Measurements from ENCODE around the gene CBLN3. TPM values are rescaled to one million over a fixed set of nuclear protein-coding genes. Genes with fewer than 3 reads are reported as not detected.
"Not testable (repeated sequence)": the region's sequence is repeated elsewhere in the genome, so short reads cannot be mapped to it uniquely, and the experiment has no call there.

Gene CBLN3
- polyA plus RNA-seq, 1 donor: 2.4 TPM

GRCh38 chr14:24403294-24403998 lies 26.0 kb downstream of the CBLN3 start:
- DNase-seq (ENCODE audit: low read depth): peak; percentile 39

GRCh38 chr14:24401810-24402702 lies 27.4 kb downstream of the CBLN3 start:
- no peak for DNase-seq (ENCODE audit: low read depth)

- no peak for DNase-seq (ENCODE audit: low read depth)
Measured at GRCh38 chr14:24399999-24400718, 29.3 kb downstream of the CBLN3 start.

- DNase-seq (ENCODE audit: low read depth): no peak
Measured at GRCh38 chr14:24399447-24399822, 30.0 kb downstream of the CBLN3 start.

- peak; percentile 38 for DNase-seq (ENCODE audit: low read depth)
Measured at GRCh38 chr14:24398653-24399446, 30.6 kb downstream of the CBLN3 start, which contains the start of gene NYNRIN. NYNRIN (plus strand) TSS chr14:24399003; CDS start chr14:24399247, 244 bp downstream.

GRCh38 chr14:24398293-24398652 lies 31.2 kb downstream of the CBLN3 start:
- DNase-seq (ENCODE audit: low read depth): peak; percentile 32

DNA sequence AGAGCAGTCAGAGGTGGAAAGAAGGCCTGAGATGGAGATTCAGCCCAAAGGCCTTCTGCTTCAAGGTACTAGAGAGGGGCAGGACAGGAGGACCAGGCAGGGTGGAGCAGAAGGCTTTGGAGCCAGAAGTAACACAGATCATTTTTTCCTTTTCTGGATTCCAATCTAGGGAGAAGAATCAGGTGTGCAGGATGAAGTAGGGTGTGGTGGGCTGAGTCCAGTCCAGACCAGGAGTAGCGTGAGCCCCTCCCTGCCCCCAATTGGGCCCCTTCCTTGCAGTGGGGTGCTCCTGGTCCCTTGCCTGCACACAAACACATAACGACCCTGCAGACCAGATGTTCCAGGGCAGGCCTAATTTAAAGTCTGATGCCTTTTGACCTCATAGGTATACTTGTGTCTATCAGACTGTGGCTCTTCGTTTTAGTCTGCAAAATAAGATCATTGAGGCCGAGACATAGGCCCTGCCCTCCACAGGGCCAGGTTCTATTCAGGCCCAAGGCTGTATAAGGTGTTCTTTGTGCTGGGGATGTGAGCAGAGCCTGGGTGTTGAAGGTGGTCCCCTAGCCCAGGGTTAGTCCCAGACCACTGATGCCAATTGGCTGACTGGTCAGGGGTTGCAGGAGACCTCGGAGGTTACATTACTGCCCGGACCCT lies 31.7 kb downstream of the CBLN3 start:
- DNase-seq (ENCODE audit: low read depth): no peak

DNA sequence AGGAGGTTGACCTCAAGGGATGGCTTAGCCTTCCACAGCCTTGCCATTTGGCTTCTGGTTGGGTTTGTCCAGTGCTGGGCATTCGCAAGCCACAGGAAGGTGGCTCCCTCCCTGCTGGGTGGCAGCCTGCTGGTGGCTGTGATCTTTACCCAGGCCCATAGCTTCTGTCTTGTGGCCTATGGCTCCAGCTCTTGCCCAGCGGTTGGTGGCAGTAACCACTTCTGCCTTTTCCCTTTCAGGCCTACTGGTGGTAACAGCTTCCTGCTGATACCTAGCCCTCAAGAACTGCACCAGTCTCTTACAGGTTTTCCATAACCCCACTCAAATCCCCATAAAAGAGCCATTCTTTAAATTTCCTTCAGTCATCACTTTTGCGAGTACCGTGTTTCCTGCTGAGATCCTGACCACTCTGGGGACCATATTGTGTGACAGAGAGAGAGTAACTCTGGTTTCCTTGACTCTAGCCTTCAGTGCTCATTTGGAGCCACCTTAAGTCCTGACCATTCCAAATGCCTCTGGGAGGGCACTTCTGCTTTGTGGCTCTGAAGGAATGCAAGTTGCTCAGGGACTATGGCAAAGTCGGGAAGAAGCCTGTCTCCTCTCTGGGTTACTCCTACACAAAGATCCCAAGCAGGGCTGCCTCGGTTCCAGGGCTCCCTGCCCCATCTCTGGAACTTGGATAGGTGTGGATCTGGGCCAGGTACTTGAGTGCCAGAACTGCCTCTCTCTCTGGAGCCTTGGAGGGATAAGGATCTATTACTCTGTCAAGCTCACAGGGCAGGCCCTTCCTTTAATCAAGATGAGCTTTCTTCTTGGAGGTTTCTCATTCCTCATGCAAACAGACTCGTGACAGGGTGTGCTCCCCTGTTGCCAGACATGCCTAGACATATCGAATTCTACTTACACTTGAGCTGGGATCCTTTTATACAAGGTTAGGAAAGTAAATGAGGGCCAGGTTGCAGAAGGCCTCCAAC lies 33.6 kb downstream of the CBLN3 start:
- DNase-seq (ENCODE audit: low read depth): no peak

GRCh38 chr14:24394275-24394674 lies 35.2 kb downstream of the CBLN3 start:
- DNase-seq (ENCODE audit: low read depth): no peak

DNA sequence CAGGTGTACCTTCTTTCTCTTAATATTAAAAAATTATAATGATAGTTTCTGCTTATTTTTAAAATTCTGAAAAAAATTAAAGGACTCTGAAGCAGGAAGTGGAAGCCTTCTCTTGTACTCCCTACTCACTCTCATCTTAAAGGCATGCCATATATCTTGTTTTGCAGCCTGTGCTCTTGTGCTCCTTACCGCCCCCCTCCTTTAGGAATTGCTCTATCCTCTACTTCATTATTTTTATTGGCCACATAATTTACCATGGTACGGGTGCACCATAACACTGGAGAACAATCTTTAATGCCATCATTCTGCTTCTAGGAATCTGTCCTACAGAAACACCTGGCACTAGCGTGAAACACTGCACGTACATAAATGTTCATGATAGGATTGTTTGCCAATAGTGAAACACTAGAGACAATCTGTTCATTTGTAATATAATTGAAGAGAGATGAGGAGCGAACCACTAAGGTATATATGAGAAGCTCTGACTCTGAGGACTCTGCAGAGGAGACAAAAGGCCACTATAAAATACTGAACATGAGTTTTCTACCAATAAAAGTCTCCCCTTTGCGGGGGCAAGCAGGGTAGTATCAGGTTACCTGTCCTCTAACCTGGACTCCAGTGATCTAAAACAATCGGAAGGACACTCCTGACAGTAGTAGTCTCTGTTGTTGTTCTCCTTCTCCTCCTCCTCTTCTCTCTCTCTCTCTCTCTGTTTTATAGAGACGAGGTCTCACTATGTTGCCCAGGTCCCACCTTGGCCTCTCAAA lies 37.0 kb downstream of the CBLN3 start:
- DNase-seq (ENCODE audit: low read depth): no peak

DNA sequence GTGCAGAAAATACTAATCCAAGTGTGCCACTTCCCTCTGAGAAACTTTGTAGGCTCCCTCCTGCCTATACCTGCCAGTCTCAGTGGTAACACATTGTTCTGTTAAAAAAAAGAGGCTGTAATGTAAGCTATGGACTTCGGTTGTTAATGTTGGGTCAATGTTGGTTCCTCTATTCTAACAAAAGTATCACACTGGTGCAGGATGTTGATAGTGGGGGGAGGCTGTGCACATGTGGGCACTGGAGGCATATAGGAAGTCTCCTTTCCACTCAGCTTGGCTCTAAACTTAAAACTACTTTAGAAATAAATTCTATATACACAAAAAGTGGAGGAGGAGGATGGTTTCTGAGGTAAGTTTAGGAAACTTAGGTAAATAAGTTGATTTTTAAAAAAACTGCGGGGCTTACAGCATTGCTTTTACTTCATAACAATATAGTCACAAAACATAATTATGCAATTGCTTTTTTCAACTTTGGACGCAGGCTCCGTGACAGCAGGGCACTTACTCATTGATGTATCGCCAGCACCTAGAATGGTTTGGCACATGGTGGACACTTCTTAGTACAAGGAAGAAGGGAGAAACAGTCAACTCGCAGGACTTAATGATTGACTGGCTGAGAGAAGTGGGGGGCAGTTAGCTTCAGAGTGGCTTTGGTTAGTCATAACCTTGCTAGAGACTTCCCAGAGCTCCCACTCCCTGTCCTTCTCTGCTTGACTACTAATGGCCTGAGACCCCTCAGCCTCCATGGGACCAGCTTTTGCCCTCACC lies 38.6 kb downstream of the CBLN3 start:
- no peak for DNase-seq (ENCODE audit: low read depth)

GRCh38 chr14:24389226-24389848 lies 40.1 kb downstream of the CBLN3 start:
- no peak for DNase-seq (ENCODE audit: low read depth)

GRCh38 chr14:24388474-24389179 lies 40.8 kb downstream of the CBLN3 start:
- DNase-seq (ENCODE audit: low read depth): no peak

DNA sequence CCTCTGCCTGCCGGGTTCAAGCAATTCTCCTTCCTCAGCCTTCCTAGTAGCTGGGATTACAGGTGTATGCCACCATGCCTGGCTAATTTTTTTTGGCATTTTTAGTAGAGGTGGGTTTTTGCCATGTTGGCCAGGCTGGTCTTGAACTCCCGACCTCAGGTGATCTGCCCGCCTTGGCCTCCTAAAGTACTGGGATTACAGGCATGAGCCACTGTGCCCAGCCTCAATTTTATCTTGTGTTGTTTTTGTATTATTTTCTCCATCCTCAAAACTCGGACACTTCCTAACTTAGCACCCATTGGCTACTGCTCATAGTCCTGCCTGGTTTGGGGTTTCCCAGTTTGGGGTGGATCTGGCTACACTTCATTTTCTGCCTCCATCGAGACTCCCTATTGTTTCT lies 41.9 kb downstream of the CBLN3 start:
- DNase-seq (ENCODE audit: low read depth): not testable (repeated sequence)

- no peak for DNase-seq (ENCODE audit: low read depth)
Measured at GRCh38 chr14:24387009-24387345, 42.5 kb downstream of the CBLN3 start.

DNA sequence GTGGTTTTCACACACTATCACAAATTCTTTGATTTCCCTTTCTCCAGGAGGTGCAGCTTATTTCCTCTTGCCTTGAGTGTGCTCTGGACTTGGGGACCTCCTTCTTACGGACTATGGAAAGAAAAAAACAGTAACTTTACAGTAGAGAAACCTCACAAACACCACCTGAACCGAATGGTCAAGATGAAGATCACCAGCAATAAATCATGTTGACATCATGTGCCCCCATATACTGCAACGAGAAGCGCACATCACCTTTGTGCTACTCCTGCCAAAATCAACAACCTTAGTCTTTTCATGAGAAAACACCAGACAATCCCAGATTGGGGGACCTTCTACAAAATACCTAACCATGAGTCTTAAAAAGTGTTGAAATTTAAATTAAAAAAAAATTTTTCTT lies 43.9 kb downstream of the CBLN3 start:
- no peak for DNase-seq (ENCODE audit: low read depth)

GRCh38 chr14:24384169-24384568 lies 45.3 kb downstream of the CBLN3 start:
- DNase-seq (ENCODE audit: low read depth): no peak

All from forelimb muscle (tissue), 1 donor.